Ovary (tissue), 9 donors: ENCODE results near the gene NOL12. TPM values are rescaled to one million over a fixed set of nuclear protein-coding genes. Genes with fewer than 3 reads are reported as not detected.

Experiments used
- DNase-seq, 5 donors: peaks; one replicate each; pipeline ENCODE4 v3.0.0-alpha.2; 2019 to 2020
- H3K27ac ChIP-seq, 2 donors: fragments of 200-600 bp; one replicate each; pipeline versions ENCODE4 v1.5.1 to v1.8.0; 2019 to 2022
- H3K27me3 ChIP-seq: fragments of 200-600 bp; one replicate; pipeline ENCODE4 v1.8.0; 2022
- H3K36me3 ChIP-seq: fragments of 200-600 bp; sonication (generic); one replicate; pipeline ENCODE4 v1.5.1; 2019
- H3K4me1 ChIP-seq: one replicate; pipeline ENCODE4 v1.8.1; 2013; ENCODE audit warnings: mild to moderate bottlenecking, moderate library complexity; ENCODE audit not compliant: insufficient read depth
- H3K4me3 ChIP-seq: fragments of 200-600 bp; sonication (generic); one replicate; pipeline ENCODE4 v1.5.1; 2017
- H3K9me3 ChIP-seq, 2 donors: fragments of 200-600 bp in 1 of 2; sonication (generic) in 1 of 2; one replicate each; pipeline versions ENCODE4 v1.5.1 to v1.8.1; 2013 to 2019; ENCODE audit warnings: mild to moderate bottlenecking in 1 of 2, moderate library complexity in 1 of 2
- EP300 ChIP-seq: sonication (generic); formaldehyde crosslinking; IDR thresholded peaks from one replicate; pipeline ENCODE4 v1.6.1; 2017; ENCODE audit warnings: antibody characterized with exemption
- POLR2A ChIP-seq: fragments of 450-650 bp; IDR thresholded peaks from one replicate; pipeline ENCODE4 v1.6.1; 2017; ENCODE audit warnings: antibody characterized with exemption, mild to moderate bottlenecking, moderate library complexity
- WGBS, 3 donors: extraction: QIAGEN DNeasy Blood & Tissue Kit in 1 of 3; methylation state at CpG; one replicate each; pipeline versions ENCODE4 v1.1.5 to v1.1.7; 2013 to 2017; 5-methylcytosine and 5-hydroxymethylcytosine counted together
- intact Hi-C, 4 donors: fragments of 100-400 bp; cut with DNase I; formaldehyde crosslinking; loops; one replicate each; pipeline versions ENCODE4 v1.11.0 to v1.15.1; 2022 to 2023
- polyA plus RNA-seq, 2 donors: library from polyadenylated mRNA; stranded (reverse); fragments of 200-250 nt in 1 of 2; fragments of 350-450 nt in 1 of 2; fragmentation: Illumina TruSeq in 1 of 2; extraction: RNeasy Lipid Tissue Mini Kit (QIAGEN cat#74804) in 1 of 2; gene quantifications; one replicate each; pipeline ENCODE4 v1.2.3, GENCODE V29; 2013 to 2014
- total RNA-seq, 7 donors: library from RNA; depleted of rRNA in 2 of 7; stranded (reverse); fragments of >200 nt in 2 of 7; fragmentation: NEBNext Ultra II Directional in 3 of 7; extraction: Animal tissue kit (Norgen Biotek cat#: 25700) in 3 of 7; gene quantifications; one replicate each; pipeline versions ENCODE4 v1.1.0 to v1.2.4, GENCODE V29; 2016 to 2023
- TF ChIP-seq, protein P1 (sequence below), 3 donors: fragments of 450-650 bp in 2 of 3; fragments of 200-600 bp in 1 of 3; IDR thresholded peaks; one replicate each; pipeline versions ENCODE4 v1.5.1 to v1.8.0; 2016 to 2022; ENCODE audit warnings: antibody characterized with exemption in 3 of 3, mild to moderate bottlenecking in 1 of 3
- donor health status: DM: no; HTN: no; CAD: no; lungs with moderate emphysema.
- donor health status: DM: no; HTN: no; CAD: no.
- donor health status: Bipolar disorder and iron deficiency.
- donor health status: DM: yes; HTN: yes; CAD: no.
- donor health status: DM: no; HTN: no; CAD: no.
- donor health status: DM: yes; HTN: yes; CAD: no.

NOL12 gene
- total and polyA plus RNA-seq, 9 donors = 7.6 to 36.0 (median 20.0) TPM

GRCh38 chr22:37696657-37697537, 10.8 kb downstream of the NOL12 start, which contains the start of gene TRIOBP:
Gene TRIOBP (plus strand): TSS chr22:37697048. CDS start chr22:37701366, 4,318 bp downstream.
- no peaks in the 10 kb centered on the region for H3K36me3 ChIP-seq
- H3K27ac ChIP-seq = peak within 1 kb of the TSS in 1 of 2 donors; percentile 36
- intact Hi-C loops = no loop called here
- H3K9me3 ChIP-seq = no peaks in the 10 kb centered on the region
- TF ChIP-seq EP300 (no peak), POLR2A (no peak)
- TF ChIP-seq, protein P1, sequence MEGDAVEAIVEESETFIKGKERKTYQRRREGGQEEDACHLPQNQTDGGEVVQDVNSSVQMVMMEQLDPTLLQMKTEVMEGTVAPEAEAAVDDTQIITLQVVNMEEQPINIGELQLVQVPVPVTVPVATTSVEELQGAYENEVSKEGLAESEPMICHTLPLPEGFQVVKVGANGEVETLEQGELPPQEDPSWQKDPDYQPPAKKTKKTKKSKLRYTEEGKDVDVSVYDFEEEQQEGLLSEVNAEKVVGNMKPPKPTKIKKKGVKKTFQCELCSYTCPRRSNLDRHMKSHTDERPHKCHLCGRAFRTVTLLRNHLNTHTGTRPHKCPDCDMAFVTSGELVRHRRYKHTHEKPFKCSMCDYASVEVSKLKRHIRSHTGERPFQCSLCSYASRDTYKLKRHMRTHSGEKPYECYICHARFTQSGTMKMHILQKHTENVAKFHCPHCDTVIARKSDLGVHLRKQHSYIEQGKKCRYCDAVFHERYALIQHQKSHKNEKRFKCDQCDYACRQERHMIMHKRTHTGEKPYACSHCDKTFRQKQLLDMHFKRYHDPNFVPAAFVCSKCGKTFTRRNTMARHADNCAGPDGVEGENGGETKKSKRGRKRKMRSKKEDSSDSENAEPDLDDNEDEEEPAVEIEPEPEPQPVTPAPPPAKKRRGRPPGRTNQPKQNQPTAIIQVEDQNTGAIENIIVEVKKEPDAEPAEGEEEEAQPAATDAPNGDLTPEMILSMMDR (IDR thresholded peaks at IDR 0.05) = peak in 2 of 3 donors; percentile 45 to 52
- DNase-seq = peak; percentile 89 to 95 (median 90)
- H3K27me3 ChIP-seq = no peaks in the 10 kb centered on the region
- peaks cover 6% of the 10 kb centered on the region for H3K4me1 ChIP-seq
- peak within 1 kb of the TSS; percentile 9 for H3K4me3 ChIP-seq
- WGBS, 3 donors = 8 to 17% (median 9%) methylated on average over 22 to 39 of the region's 39 CpGs

DNA sequence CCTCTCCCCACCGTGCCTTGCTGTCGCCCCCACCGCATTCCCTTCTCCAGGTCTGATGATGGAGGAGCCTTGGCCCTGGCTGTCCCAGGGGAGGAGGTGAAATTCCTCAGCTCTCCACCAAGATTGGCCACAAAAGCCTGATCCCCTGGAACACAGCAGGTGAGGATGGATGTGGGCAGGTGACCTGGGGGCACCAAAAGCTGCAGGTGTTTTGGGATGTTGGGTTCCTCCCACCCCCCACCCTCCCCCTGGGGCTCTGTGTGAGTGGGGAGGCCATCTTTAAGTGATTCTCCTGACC, 11.3 kb downstream of the NOL12 start:
- no peak overlapping the region for H3K4me3 ChIP-seq
- intact Hi-C loops = no loop called here
- WGBS, 3 donors = 40 to 50% (median 44%) methylated on average over 3 of the region's 3 CpGs

DNA sequence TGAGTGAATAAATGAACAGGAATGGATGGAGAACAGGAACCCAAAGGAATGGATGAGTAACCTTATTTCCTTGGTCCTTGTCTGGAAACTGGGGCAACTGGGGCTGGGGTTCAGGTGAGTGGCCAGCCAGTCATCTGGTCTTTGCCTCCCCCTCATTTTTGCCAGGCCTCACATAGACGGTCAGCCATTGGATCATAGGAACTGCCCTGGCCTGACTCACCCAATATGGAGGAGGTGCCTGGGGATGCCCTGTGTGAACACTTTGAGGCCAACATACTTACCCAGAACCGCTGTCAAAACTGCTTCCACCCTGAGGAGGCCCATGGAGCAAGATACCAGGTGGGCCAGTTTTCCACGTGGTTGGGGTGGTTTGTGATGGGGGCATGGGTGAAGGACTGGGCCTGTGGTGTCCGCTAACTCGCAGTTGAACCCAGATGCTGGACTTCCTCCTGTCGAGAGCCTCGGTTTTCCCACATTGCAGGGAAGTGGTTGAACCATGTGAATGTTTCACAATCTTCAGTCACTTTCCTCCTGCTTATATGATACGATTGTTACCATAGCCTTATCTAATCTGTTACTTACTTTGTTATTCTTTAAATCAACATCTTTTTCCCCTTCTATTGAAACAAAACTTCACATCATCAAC, 15.1 kb downstream of the NOL12 start:
- Histone ChIP-seq H3K27me3 (no peaks in the 10 kb centered on the region), H3K4me3 (no peak overlapping the region), H3K4me1 (peaks cover 2% of the 10 kb centered on the region), H3K9me3 (no peaks in the 10 kb centered on the region), H3K27ac (no peak overlapping the region), H3K36me3 (no peaks in the 10 kb centered on the region)
- no peak for DNase-seq
- no peak for TF ChIP-seq POLR2A
- no peak for TF ChIP-seq EP300
- TF ChIP-seq, protein P1 (IDR thresholded peaks at IDR 0.05) = no peak
- 70 to 72% (median 70%) methylated on average over 8 of the region's 8 CpGs for WGBS, 3 donors
- intact Hi-C loops = no loop called here

More for the DNA sequence above, 11.3 kb downstream of the NOL12 start:
- no peaks in the 10 kb centered on the region for H3K27me3 ChIP-seq
- peak overlapping the region in 1 of 2 donors; percentile 36 for H3K27ac ChIP-seq
- no peaks in the 10 kb centered on the region for H3K36me3 ChIP-seq
- peaks cover 6% of the 10 kb centered on the region for H3K4me1 ChIP-seq
- DNase-seq = no peak
- H3K9me3 ChIP-seq = no peaks in the 10 kb centered on the region
- TF ChIP-seq POLR2A (no peak), EP300 (no peak)
- TF ChIP-seq, protein P1 (IDR thresholded peaks at IDR 0.05) = no peak

GRCh38 chr22:37703906-37704305, 17.8 kb downstream of the NOL12 start:
- TF ChIP-seq, protein P1 (IDR thresholded peaks at IDR 0.05) = no peak
- TF ChIP-seq POLR2A = no peak
- Histone ChIP-seq H3K36me3 (no peaks in the 10 kb centered on the region), H3K4me3 (no peak overlapping the region), H3K27me3 (no peaks in the 10 kb centered on the region), H3K27ac (no peak overlapping the region), H3K9me3 (no peaks in the 10 kb centered on the region), H3K4me1 (no peaks in the 10 kb centered on the region)
- no peak for DNase-seq
- intact Hi-C loops = no loop called here
- 78 to 81% (median 81%) methylated on average over 7 of the region's 7 CpGs for WGBS, 3 donors
